Ectodermal cell (in vitro differentiated cells): ENCODE measurements around the gene PTP4A1.
A peak's percentile ranks its signal among the peaks of the same experiment; 100 is the strongest.
"Not testable (repeated sequence)": the region's sequence is repeated elsewhere in the genome, so short reads cannot be mapped to it uniquely, and the experiment has no call there.

ENCODE experiments used
- H3K27ac ChIP-seq: 2 replicates; pipeline ENCODE4 v1.7.0; 2013; ENCODE audit warnings: mild to moderate bottlenecking, low read depth, low read length; ENCODE audit not compliant: insufficient read depth, poor library complexity, severe bottlenecking
- H3K27me3 ChIP-seq: 2 replicates; pipeline ENCODE4 v1.7.0; 2013; ENCODE audit warnings: mild to moderate bottlenecking, low read length; ENCODE audit not compliant: insufficient read depth, control insufficient read depth, poor library complexity, severe bottlenecking
- H3K36me3 ChIP-seq: one replicate; pipeline ENCODE4 v1.7.0; 2013; ENCODE audit warnings: low read length; ENCODE audit not compliant: control insufficient read depth, insufficient read depth
- H3K4me1 ChIP-seq: one replicate; pipeline ENCODE4 v1.7.0; 2013; ENCODE audit warnings: low read length; ENCODE audit not compliant: control insufficient read depth, insufficient read depth
- H3K4me3 ChIP-seq: 2 replicates; pipeline ENCODE4 v1.7.0; 2013; ENCODE audit warnings: low read depth, low read length, control low read depth; ENCODE audit not compliant: insufficient read depth
- H3K9me3 ChIP-seq: 2 replicates; pipeline ENCODE4 v1.7.0; 2013; ENCODE audit warnings: mild to moderate bottlenecking, low read length, moderate library complexity; ENCODE audit not compliant: control insufficient read depth
- WGBS, 2 experiments: methylation state at CpG; one replicate each; pipeline ENCODE4 v1.1.7; 2013; ENCODE audit warnings: missing lambda C conversion rate in 2 of 2; 5-methylcytosine and 5-hydroxymethylcytosine counted together

The PTP4A1 gene

GRCh38 chr6:63581355-63582013 is 9.2 kb downstream of the PTP4A1 start:
- Histone ChIP-seq H3K4me1 (no peaks in the 10 kb centered on the region), H3K27ac (no peak overlapping the region), H3K36me3 (peaks cover 35% of the 10 kb centered on the region), H3K27me3 (no peaks in the 10 kb centered on the region), H3K9me3 (no peaks in the 10 kb centered on the region), H3K4me3 (no peak overlapping the region)
- 100% methylated on average over 1 of the region's 2 CpGs; no CpG with 5 or more reads in 1 of the 2 experiments for WGBS, 2 experiments

- WGBS, 2 experiments, result 97% methylated on average over 4 of the region's 4 CpGs
- no peak overlapping the region for H3K4me3 ChIP-seq
- H3K27ac ChIP-seq, result peak overlapping the region; percentile 4
- peaks cover 24% of the 10 kb centered on the region for H3K36me3 ChIP-seq
- H3K27me3 ChIP-seq, result no peaks in the 10 kb centered on the region
- no peaks in the 10 kb centered on the region for H3K9me3 ChIP-seq
- H3K4me1 ChIP-seq, result no peaks in the 10 kb centered on the region
These were observed 10.4 kb downstream of the PTP4A1 start for GRCh38 chr6:63582579-63583231.

GRCh38 chr6:63584125-63584514 is 11.8 kb downstream of the PTP4A1 start:
- H3K9me3 ChIP-seq, result no peaks in the 10 kb centered on the region
- no peaks in the 10 kb centered on the region for H3K27me3 ChIP-seq
- no peak overlapping the region for H3K27ac ChIP-seq
- no peaks in the 10 kb centered on the region for H3K4me1 ChIP-seq
- peaks cover 17% of the 10 kb centered on the region for H3K36me3 ChIP-seq
- 92 to 96% methylated on average over 4 of the region's 4 CpGs for WGBS, 2 experiments
- no peak overlapping the region for H3K4me3 ChIP-seq

GRCh38 chr6:63584566-63584965 is 12.3 kb downstream of the PTP4A1 start:
- no peak overlapping the region for H3K4me3 ChIP-seq
- H3K4me1 ChIP-seq, result no peaks in the 10 kb centered on the region
- H3K36me3 ChIP-seq, result peaks cover 13% of the 10 kb centered on the region
- H3K9me3 ChIP-seq, result no peaks in the 10 kb centered on the region
- no peaks in the 10 kb centered on the region for H3K27me3 ChIP-seq
- 88 to 98% methylated on average over 8 of the region's 8 CpGs for WGBS, 2 experiments
- no peak overlapping the region for H3K27ac ChIP-seq

GRCh38 chr6:63585652-63586051 is 13.4 kb downstream of the PTP4A1 start:
- not testable (repeated sequence) for H3K4me3 ChIP-seq, H3K9me3 ChIP-seq, H3K27ac ChIP-seq, H3K4me1 ChIP-seq, H3K36me3 ChIP-seq, H3K27me3 ChIP-seq
- 90 to 91% methylated on average over 1 to 2 of the region's 2 CpGs for WGBS, 2 experiments

GRCh38 chr6:63589952-63590411 is 17.7 kb downstream of the PTP4A1 start:
- Histone ChIP-seq H3K4me1 (no peaks in the 10 kb centered on the region), H3K9me3 (no peaks in the 10 kb centered on the region), H3K36me3 (no peaks in the 10 kb centered on the region), H3K27me3 (no peaks in the 10 kb centered on the region), H3K27ac (peak overlapping the region; percentile 63), H3K4me3 (no peak overlapping the region)
- WGBS, 2 experiments, result 51 to 59% methylated on average over 1 to 2 of the region's 2 CpGs

GRCh38 chr6:63592886-63593285 is 20.6 kb downstream of the PTP4A1 start:
- Histone ChIP-seq H3K4me1 (no peaks in the 10 kb centered on the region), H3K27ac (no peak overlapping the region), H3K27me3 (no peaks in the 10 kb centered on the region), H3K9me3 (no peaks in the 10 kb centered on the region), H3K36me3 (no peaks in the 10 kb centered on the region), H3K4me3 (no peak overlapping the region)
- 92 to 94% methylated on average over 7 of the region's 7 CpGs for WGBS, 2 experiments

GRCh38 chr6:63597141-63598048 is 25.1 kb downstream of the PTP4A1 start:
- H3K27me3 ChIP-seq, result no peaks in the 10 kb centered on the region
- no peaks in the 10 kb centered on the region for H3K36me3 ChIP-seq
- H3K4me3 ChIP-seq, result peak overlapping the region; percentile 53
- H3K4me1 ChIP-seq, result no peaks in the 10 kb centered on the region
- no peak overlapping the region for H3K27ac ChIP-seq
- 51 to 65% methylated on average over 2 to 5 of the region's 6 CpGs for WGBS, 2 experiments
- no peaks in the 10 kb centered on the region for H3K9me3 ChIP-seq

GRCh38 chr6:63598049-63599036 is 26.1 kb downstream of the PTP4A1 start:
- Histone ChIP-seq H3K36me3 (no peaks in the 10 kb centered on the region), H3K4me3 (peak overlapping the region; percentile 53), H3K27me3 (no peaks in the 10 kb centered on the region), H3K27ac (no peak overlapping the region), H3K9me3 (no peaks in the 10 kb centered on the region), H3K4me1 (no peaks in the 10 kb centered on the region)
- WGBS, 2 experiments, result 11 to 15% methylated on average over 23 of the region's 23 CpGs
